Ramos (cell line): Measurements from ENCODE around the gene SNX24.

Experiments
- in situ Hi-C: fragments of 300-500 bp; cut with MboI; formaldehyde crosslinking; loops from one replicate; pipeline ENCODE4 v1.14.3; 2022; ENCODE audit warnings: low sequenced_read_pairs; ENCODE audit not compliant: unreplicated experiment

The SNX24 gene

DNA sequence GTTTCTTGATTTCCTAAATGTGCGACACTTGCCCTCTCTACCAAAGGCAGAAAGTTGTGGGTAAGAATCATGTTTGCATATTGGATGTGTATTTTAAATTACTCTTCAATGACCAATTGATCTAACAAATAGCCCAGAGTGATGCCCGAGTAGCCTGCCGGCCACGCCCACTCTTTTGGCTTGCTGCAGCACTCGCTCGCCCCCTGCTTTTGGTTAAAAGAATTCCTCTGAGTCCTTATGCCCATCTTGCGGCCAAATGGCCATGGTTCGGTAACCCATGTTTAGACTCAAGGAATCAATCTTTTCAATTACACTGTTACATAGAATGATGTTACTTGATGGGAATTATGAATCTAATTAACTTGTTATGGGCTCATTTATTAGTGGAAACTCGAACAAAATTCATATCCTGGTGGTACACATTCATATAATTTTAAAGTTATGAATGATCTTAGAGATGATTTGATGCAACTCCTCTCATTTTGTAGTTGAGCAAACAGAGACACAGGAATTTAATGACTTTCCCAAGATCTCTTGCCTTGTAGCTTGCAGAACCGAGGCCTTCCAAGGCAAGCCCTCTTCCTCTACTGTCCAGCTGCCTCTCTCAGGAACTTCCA, 154.6 kb downstream of the SNX24 start:
- in situ Hi-C loops, result no loop called here

GRCh38 chr5:123000731-123001130, 155.3 kb downstream of the SNX24 start:
- in situ Hi-C loops, result no loop called here

DNA sequence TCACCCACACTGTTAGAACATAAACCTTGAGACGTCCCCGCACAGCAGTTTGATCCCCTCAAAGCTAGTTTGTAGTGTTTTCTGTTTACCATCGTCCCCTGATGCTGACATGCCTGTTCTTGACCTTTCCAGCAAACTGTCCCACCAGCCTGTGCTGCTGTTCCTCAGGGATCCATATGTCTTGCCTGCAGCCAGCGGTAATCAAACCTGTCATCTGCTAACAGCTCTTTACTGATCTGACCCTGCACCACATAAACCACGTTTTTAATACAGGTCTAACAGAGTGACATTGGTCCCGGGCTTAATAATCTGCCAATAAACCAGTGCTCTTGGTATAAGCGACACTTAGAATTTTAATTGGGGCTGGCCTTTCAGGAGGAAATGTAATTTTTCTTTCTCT, 156.4 kb downstream of the SNX24 start:
- in situ Hi-C loops, result no loop called here

GRCh38 chr5:123007182-123007581, 161.8 kb downstream of the SNX24 start:
- in situ Hi-C loops, result no loop called here

- in situ Hi-C loops, result no loop called here
These were observed 162.3 kb downstream of the SNX24 start for GRCh38 chr5:123007754-123008153.

GRCh38 chr5:123012321-123012720, 166.9 kb downstream of the SNX24 start:
- in situ Hi-C loops, result no loop called here

GRCh38 chr5:123014689-123015088, 169.3 kb downstream of the SNX24 start:
- in situ Hi-C loops, result no loop called here

GRCh38 chr5:123028222-123028621, 182.8 kb downstream of the SNX24 start:
- in situ Hi-C loops, result no loop called here

GRCh38 chr5:123033157-123033671, 187.8 kb downstream of the SNX24 start:
- in situ Hi-C loops, result no loop called here

DNA sequence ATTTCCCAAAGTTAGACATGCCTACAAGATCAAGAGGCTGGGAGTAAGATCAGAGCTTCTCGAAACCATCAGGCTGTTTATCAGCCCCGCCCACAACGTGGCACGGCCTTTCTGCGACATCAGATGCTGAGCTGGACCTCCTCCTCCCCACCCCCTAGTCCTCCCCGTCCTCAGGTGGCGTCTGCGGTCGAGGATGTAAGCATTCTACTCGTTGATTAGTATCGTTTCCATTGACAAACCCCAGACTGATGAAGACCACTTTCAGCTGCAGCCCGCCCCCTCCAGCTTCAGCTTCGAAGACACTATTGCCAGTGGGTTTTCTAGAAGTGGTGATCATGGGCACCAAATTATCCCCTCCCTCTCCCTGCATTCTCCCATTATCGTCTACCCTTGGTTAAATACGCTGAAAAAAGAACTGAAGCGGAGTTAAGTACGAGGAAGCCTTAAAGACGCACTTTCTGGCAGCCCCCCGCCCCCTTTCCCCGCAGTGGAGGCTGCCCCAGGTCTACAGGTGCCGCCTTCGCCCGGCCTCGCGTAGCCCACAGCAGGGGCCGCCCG, 190.0 kb downstream of the SNX24 start:
- in situ Hi-C loops, result no loop called here

GRCh38 chr5:123035918-123036390, 190.5 kb downstream of the SNX24 start:
- in situ Hi-C loops, result no loop called here

GRCh38 chr5:123036391-123037103, 191.1 kb downstream of the SNX24 start, which contains the start of gene PPIC:
TSS of gene PPIC (minus strand) at chr5:123036725. CDS start at chr5:123036625, 100 bp downstream.
- in situ Hi-C loops, result no loop called here

- in situ Hi-C loops, result no loop called here
These were observed 191.6 kb downstream of the SNX24 start for GRCh38 chr5:123037104-123037418.

GRCh38 chr5:123039673-123040072, 194.3 kb downstream of the SNX24 start:
- in situ Hi-C loops, result no loop called here

DNA sequence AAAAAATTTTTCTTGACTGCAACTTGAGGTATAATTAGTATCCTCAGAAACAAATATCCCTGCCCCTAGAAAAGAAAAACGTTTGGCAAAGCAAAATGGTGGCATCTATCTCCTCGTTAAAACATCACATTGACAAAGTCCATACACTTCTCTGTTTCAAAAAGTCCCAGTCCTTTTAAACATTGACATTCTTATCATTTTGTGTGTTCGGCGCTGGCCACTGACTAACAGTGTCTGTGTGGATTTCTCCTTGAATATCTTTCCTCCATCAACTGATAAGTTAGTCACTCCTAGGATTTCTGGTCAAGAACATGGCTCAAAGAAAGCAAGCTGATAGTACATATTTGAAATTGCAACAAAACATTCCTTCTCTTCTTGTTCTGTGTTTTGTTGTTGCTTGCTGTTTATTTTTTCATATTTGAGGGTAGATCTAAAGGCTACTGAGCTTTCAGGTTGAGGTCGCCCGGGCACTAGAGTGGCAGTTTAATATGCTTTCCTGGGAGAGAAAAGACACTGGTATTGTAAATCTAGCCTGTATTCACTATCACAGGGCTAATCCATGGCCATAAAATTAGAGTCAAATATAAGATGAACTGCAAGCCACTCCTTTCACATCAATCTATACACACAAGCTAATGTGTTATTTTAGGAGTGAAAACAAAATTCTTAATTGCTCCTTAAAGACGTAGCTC, 199.7 kb downstream of the SNX24 start:
- in situ Hi-C loops, result no loop called here

GRCh38 chr5:123046222-123046621, 200.8 kb downstream of the SNX24 start:
- in situ Hi-C loops, result no loop called here

GRCh38 chr5:123047706-123048105, 202.3 kb downstream of the SNX24 start:
- in situ Hi-C loops, result no loop called here

GRCh38 chr5:123051206-123051605, 205.8 kb downstream of the SNX24 start:
- in situ Hi-C loops, result no loop called here
